Thyroid gland (tissue), 4 donors: ENCODE results near the gene LCN12. TPM values are rescaled to one million over a fixed set of nuclear protein-coding genes. Genes with fewer than 3 reads are reported as not detected.

Experiments
- DNase-seq, 2 donors: peaks; one replicate each; pipeline ENCODE4 v3.0.0-alpha.2; 2019
- H3K27ac ChIP-seq, 3 donors: fragments of 200-600 bp; sonication (generic); 1 replicate in 2 of 3; 2 replicates in 1 of 3; pipeline ENCODE4 v1.5.1; 2016 to 2019; ENCODE audit warnings: mild to moderate bottlenecking in 1 of 3, moderate library complexity in 1 of 3
- H3K27me3 ChIP-seq: fragments of 200-600 bp; sonication (generic); one replicate; pipeline ENCODE4 v1.5.1; 2019
- H3K36me3 ChIP-seq, 2 donors: fragments of 200-600 bp; sonication (generic); one replicate each; pipeline ENCODE4 v1.5.1; 2016 to 2019
- H3K4me1 ChIP-seq, 2 donors: fragments of 200-600 bp; sonication (generic); one replicate each; pipeline ENCODE4 v1.5.1; 2017 to 2019
- H3K4me3 ChIP-seq, 3 donors: fragments of 200-600 bp; sonication (generic); replicated peaks in 1 of 3; 1 replicate in 2 of 3; 2 replicates in 1 of 3; pipeline ENCODE4 v1.5.1; 2016; ENCODE audit warnings: mild to moderate bottlenecking in 1 of 3
- H3K9me3 ChIP-seq: fragments of 200-600 bp; sonication (generic); one replicate; pipeline ENCODE4 v1.5.1; 2017
- CTCF ChIP-seq, 6 experiments: fragments of 200-600 bp in 3 of 6; fragments of 450-650 bp in 3 of 6; sonication (generic) in 3 of 6; IDR thresholded peaks; one replicate each; pipeline ENCODE4 v1.5.1; 2016 to 2019; ENCODE audit warnings: antibody characterized with exemption in 6 of 6, mild to moderate bottlenecking in 2 of 6, inconsistent platforms in 1 of 6, moderate library complexity in 1 of 6
- POLR2A ChIP-seq, 2 donors: fragments of 450-650 bp; IDR thresholded peaks; one replicate each; pipeline ENCODE4 v1.6.1; 2017; ENCODE audit warnings: antibody characterized with exemption in 2 of 2, mild to moderate bottlenecking in 2 of 2, moderate library complexity in 1 of 2
- WGBS, 2 donors: methylation state at CpG; one replicate each; pipeline ENCODE4 v1.1.5; 2017; 5-methylcytosine and 5-hydroxymethylcytosine counted together
- intact Hi-C: fragments of 100-400 bp; cut with DNase I; formaldehyde crosslinking; loops from one replicate; pipeline ENCODE4 v1.15.1; 2023
- total RNA-seq, 4 donors: library from RNA; depleted of rRNA; stranded (reverse); fragments of >200 nt; gene quantifications; one replicate each; pipeline ENCODE4 v1.2.3, GENCODE V29; 2016

LCN12 gene
- total RNA-seq, 4 donors from 2014 or later, result 24.3 to 85.0 (median 54.0) TPM

- H3K27ac ChIP-seq, result no peak overlapping the region
- no peaks in the 10 kb centered on the region for H3K36me3 ChIP-seq
- WGBS, 2 donors, result 57 to 60% methylated on average over 3 of the region's 33 CpGs
- peak overlapping the region in 1 of 3 donors; percentile 30 for H3K4me3 ChIP-seq
- no peaks in the 10 kb centered on the region for H3K27me3 ChIP-seq
- no peak for DNase-seq
- peaks cover 7 to 13% of the 10 kb centered on the region in 2 donors for H3K4me1 ChIP-seq
- no peaks in the 10 kb centered on the region for H3K9me3 ChIP-seq
- intact Hi-C loops, result no loop called here
- no peak for TF ChIP-seq CTCF (IDR thresholded peaks at IDR 0.05)
- TF ChIP-seq POLR2A (IDR thresholded peaks at IDR 0.05), result no peak
Measured at GRCh38 chr9:136977649-136978072, 25.6 kb downstream of the LCN12 start.

GRCh38 chr9:136978073-136978864, 26.2 kb downstream of the LCN12 start:
- intact Hi-C loops, result no loop called here
- Histone ChIP-seq H3K9me3 (no peaks in the 10 kb centered on the region), H3K27ac (no peak overlapping the region), H3K4me1 (peaks cover 7 to 13% of the 10 kb centered on the region in 2 donors), H3K27me3 (no peaks in the 10 kb centered on the region), H3K4me3 (peak overlapping the region in 1 of 3 donors; percentile 30), H3K36me3 (no peaks in the 10 kb centered on the region)
- WGBS, 2 donors, result 0% methylated on average over 5 of the region's 78 CpGs; no CpG with 5 or more reads in 1 of the 2 donors
- DNase-seq, result peak; percentile 51 to 60
- TF ChIP-seq POLR2A (IDR thresholded peaks at IDR 0.05) (no peak), CTCF (IDR thresholded peaks at IDR 0.05) (no peak)

GRCh38 chr9:136978865-136979544, 26.9 kb downstream of the LCN12 start:
- Histone ChIP-seq H3K4me3 (no peak overlapping the region), H3K27ac (no peak overlapping the region), H3K27me3 (no peaks in the 10 kb centered on the region), H3K4me1 (peaks cover 7 to 13% of the 10 kb centered on the region in 2 donors), H3K36me3 (no peaks in the 10 kb centered on the region), H3K9me3 (no peaks in the 10 kb centered on the region)
- WGBS, 2 donors, result 84 to 93% methylated on average over 2 to 15 of the region's 41 CpGs
- intact Hi-C loops, result no loop called here
- TF ChIP-seq CTCF (IDR thresholded peaks at IDR 0.05), result no peak
- TF ChIP-seq POLR2A (IDR thresholded peaks at IDR 0.05), result no peak
- no peak for DNase-seq

GRCh38 chr9:136979769-136980587, 27.9 kb downstream of the LCN12 start:
- intact Hi-C loops, result no loop called here
- TF ChIP-seq CTCF (IDR thresholded peaks at IDR 0.05) (no peak), POLR2A (IDR thresholded peaks at IDR 0.05) (no peak)
- no peaks in the 10 kb centered on the region for H3K27me3 ChIP-seq
- H3K27ac ChIP-seq, result no peak overlapping the region
- no peaks in the 10 kb centered on the region for H3K36me3 ChIP-seq
- no peaks in the 10 kb centered on the region for H3K9me3 ChIP-seq
- DNase-seq, result no peak
- H3K4me1 ChIP-seq, result peaks cover 7 to 15% of the 10 kb centered on the region in 2 donors
- WGBS, 2 donors, result 86 to 88% methylated on average over 8 to 16 of the region's 26 CpGs
- no peak overlapping the region for H3K4me3 ChIP-seq
